ENCODE results near the gene SPHK2.

GRCh38 chr19:48624791-48625723, 5.8 kb downstream of the SPHK2 start:
- TF ChIP-seq CTCF (tag by site-specific recombination; IDR thresholded peaks at IDR 0.05) = no peak
- TF ChIP-seq ZNF302 (tag by site-specific recombination; IDR thresholded peaks at IDR 0.05; ENCODE audit: low read depth) = no peak
- no peak for TF ChIP-seq ZNF114 (tag by site-specific recombination; IDR thresholded peaks at IDR 0.05)
- no peak for TF ChIP-seq REST (tag by site-specific recombination; IDR thresholded peaks at IDR 0.05)
- TF ChIP-seq ZNF623 (tag by site-specific recombination; IDR thresholded peaks at IDR 0.05) = no peak
- no peak for TF ChIP-seq PATZ1 (tag by site-specific recombination; IDR thresholded peaks at IDR 0.05)
- no peak for TF ChIP-seq ELK4 (IDR thresholded peaks at IDR 0.05; ENCODE audit: borderline replicate concordance, low read depth, low read length)
- no peak for TF ChIP-seq ZNF311 (tag by site-specific recombination; IDR thresholded peaks at IDR 0.05; ENCODE audit: borderline replicate concordance)
- no peak for TF ChIP-seq ZNF148 (tag by site-specific recombination; IDR thresholded peaks at IDR 0.05; ENCODE audit: borderline replicate concordance)
- TF ChIP-seq ZNF580 (tag by site-specific recombination; IDR thresholded peaks at IDR 0.05) = no peak
- no peak for TF ChIP-seq ZNF510 (tag by site-specific recombination; IDR thresholded peaks at IDR 0.05; ENCODE audit: insufficient replicate concordance)
- no peak for TF ChIP-seq ZBTB1 (tag by site-specific recombination; IDR thresholded peaks at IDR 0.05)
- TF ChIP-seq ZNF488 (tag by site-specific recombination; IDR thresholded peaks at IDR 0.05) = no peak
- no peak for TF ChIP-seq RBAK (tag by site-specific recombination; IDR thresholded peaks at IDR 0.05)

Data from HEK293 (cell line).